Fibroblast of peridontal ligament (primary cell): ENCODE results near the gene LILRA1.
"Not testable (repeated sequence)": the region's sequence is repeated elsewhere in the genome, so short reads cannot be mapped to it uniquely, and the experiment has no call there.

Experiments used
- DNase-seq: peaks from one replicate; pipeline ENCODE4 v3.0.0-alpha.2; 2010; ENCODE audit errors: extremely low read depth

The LILRA1 gene

GRCh38 chr19:54577334-54577733 lies 16.1 kb upstream of the LILRA1 start:
- no peak for DNase-seq

GRCh38 chr19:54578268-54578667 lies 15.2 kb upstream of the LILRA1 start:
- DNase-seq, result not testable (repeated sequence)

DNA sequence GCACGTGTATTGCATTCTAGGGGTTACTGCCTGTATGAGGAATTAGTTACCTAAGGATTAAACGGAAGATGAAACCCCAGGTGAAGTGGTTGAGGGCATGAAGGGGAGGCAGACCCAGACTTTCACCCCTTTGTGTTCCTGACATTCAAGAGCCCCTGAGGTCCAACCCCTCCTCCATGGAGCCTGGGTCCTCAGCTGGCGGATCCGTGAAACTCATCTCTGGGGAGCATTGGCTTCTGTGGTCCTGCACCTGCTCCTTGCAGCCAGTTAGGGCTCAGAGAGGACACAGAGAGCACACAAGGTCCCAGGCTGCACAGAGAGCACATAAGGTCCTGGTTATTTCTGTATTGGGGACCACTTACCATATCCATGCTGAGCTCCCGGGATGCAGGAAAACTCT lies 7.0 kb upstream of the LILRA1 start:
- DNase-seq, result no peak

DNA sequence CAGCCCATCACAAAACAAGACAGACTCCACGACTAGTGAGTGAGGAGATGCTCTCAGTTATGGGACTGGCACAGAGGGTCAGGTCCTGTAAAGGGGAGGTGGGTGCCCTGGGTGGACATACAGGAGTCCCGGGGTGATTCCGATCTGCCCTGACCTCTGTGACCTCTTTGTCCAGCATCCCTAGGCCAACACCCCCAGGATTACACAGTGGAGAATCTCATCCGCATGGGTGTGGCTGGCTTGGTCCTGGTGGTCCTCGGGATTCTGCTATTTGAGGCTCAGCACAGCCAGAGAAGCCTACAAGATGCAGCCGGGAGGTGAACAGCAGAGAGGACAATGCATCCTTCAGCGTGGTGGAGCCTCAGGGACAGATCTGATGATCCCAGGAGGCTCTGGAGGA lies 6.4 kb upstream of the LILRA1 start:
- no peak for DNase-seq

DNA sequence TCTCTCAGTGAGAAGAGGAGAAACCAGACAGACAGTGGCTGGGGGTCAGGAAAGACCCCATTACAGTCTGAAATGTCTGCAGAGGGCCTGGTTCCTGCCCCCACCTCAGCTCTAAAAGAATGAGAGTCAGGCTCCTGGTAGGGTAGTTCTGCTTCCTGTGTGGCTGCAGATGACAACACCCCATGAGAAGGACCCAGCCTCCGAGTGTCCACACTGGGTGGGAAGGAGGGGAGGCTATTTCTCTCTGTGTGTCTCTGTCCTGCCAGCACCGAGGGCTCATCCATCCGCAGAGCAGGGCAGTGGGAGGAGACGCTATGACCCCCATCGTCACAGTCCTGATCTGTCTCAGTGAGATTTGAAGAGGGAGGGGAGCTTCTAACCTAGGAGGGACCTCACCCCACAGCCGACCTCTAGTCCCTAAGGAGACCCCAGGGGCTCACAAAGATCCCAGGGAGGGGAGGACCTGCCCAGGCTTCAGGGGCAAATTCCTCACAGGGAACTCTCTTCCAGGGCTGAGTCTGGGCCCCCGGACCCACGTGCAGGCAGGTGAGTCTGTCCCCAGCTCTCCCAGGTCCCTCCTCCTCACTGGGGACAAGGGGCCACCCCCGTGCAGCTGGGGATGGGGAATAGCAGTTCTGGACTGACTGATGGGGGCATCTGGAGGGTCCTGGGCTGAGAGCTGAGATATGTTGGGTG lies 647 bp downstream of the LILRA1 start:
- not testable (repeated sequence) for DNase-seq

- DNase-seq, result no peak
Measured at GRCh38 chr19:54594737-54595136, 1.3 kb downstream of the LILRA1 start.

DNA sequence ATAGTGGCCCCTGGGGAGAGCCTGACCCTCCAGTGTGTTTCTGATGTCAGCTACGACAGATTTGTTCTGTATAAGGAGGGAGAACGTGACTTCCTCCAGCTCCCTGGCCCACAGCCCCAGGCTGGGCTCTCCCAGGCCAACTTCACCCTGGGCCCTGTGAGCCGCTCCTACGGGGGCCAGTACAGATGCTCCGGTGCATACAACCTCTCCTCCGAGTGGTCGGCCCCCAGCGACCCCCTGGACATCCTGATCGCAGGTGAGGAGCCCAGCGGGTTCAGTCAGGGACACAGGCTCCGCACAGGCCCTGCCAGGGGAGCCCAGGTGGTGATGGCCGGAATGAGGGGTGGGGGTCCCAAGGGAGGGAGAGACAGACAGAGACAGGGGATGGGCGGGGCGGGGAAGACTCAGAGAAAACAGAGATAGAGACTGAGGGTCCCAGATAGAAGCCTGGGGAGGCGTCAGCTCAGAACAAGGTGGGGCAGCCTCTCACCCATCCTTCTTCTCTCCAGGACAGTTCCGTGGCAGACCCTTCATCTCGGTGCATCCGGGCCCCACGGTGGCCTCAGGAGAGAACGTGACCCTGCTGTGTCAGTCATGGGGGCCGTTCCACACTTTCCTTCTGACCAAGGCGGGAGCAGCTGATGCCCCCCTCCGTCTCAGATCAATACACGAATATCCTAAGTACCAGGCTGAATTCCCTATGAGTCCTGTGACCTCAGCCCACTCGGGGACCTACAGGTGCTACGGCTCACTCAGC lies 2.4 kb downstream of the LILRA1 start:
- not testable (repeated sequence) for DNase-seq

GRCh38 chr19:54600212-54600611 lies 6.8 kb downstream of the LILRA1 start:
- no peak for DNase-seq

- no peak for DNase-seq
Measured at GRCh38 chr19:54606230-54606629, 12.8 kb downstream of the LILRA1 start.

DNA sequence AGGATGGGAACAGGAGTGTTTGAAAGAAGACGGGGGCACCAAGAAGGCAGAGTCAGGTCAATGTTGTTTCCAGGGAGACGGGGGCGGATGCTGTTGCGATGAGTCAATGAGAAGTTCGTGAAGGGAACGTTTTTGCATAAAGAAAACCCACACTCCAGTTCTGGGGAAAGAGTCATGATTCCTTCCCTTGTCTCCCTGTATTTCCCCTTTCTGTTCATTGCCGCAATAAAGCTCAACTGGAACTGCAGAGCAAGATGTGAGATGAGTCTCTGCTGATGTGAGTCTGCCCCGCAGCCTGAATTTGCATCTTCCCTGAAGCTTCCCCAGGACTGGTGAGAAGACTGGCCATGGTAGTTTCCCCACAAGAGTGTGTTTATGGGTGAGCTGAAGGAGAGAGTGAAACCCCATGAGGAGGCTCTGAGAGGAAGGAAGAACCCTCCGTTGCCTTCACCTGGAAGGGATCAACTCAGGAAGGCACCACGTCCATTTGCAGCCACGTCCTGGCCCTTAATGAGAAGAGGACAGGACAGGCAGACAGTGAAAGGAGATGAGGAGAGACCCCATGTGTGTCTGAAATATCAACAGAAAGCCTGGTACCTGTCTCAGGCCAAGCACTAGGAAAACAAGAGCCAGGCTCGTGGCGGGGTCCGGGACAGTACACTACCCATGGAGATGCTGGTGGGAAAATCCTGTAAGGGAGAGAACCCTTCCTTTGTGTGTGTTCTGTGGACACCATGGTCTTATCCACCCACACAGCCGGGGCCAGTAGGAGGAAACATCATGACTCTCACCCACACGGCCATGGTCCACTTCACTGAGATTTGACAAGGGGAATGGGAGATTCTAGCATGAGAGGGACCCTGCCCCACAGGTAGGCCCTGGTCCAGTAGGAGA lies 13.7 kb downstream of the LILRA1 start:
- no peak for DNase-seq

GRCh38 chr19:54607785-54608150 lies 14.3 kb downstream of the LILRA1 start:
- no peak for DNase-seq

DNA sequence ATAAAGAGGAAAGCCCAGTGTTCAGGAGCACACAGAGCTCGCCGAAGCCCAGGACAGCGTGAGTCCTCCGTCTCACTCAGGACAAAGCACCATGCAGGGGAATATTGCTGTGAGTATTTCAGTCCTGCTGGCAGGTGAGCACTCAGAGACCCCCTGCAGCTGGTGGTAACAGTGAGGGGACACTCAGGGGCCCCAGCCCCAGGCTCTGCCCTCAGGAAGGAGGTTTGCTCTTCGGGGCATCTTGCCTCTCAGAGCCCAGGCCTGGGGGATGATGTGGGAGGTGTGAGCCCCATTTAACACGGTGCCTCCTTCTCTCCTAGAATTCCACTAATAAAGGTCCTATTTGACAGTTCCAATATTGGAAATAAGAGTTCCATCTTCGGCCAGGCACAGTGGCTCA lies 14.8 kb downstream of the LILRA1 start:
- DNase-seq, result no peak

GRCh38 chr19:54608792-54609191 lies 15.4 kb downstream of the LILRA1 start:
- DNase-seq, result no peak

GRCh38 chr19:54609356-54609791 lies 15.9 kb downstream of the LILRA1 start:
- no peak for DNase-seq

DNA sequence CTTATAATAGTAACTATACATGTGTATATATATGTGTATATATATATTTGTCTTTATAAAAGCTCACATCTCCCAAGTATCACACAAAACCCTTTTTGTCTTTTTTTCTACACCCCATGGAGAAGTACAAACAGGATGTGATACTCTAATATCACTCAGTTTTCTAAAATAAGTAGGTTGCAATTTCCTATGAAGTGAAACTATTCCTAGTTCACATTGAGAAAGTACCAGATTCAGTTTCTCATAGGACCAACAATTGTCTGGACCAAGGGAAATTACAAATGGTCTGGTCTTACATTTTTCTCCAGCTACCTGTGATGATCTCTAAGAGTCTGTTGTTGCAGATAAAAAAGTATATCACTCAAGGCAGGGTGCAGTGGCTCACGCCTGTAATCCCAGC lies 19.0 kb downstream of the LILRA1 start:
- no peak for DNase-seq

GRCh38 chr19:54614726-54615125 lies 21.3 kb downstream of the LILRA1 start:
- no peak for DNase-seq

- no peak for DNase-seq
Measured at GRCh38 chr19:54616057-54616456, 22.6 kb downstream of the LILRA1 start.

DNA sequence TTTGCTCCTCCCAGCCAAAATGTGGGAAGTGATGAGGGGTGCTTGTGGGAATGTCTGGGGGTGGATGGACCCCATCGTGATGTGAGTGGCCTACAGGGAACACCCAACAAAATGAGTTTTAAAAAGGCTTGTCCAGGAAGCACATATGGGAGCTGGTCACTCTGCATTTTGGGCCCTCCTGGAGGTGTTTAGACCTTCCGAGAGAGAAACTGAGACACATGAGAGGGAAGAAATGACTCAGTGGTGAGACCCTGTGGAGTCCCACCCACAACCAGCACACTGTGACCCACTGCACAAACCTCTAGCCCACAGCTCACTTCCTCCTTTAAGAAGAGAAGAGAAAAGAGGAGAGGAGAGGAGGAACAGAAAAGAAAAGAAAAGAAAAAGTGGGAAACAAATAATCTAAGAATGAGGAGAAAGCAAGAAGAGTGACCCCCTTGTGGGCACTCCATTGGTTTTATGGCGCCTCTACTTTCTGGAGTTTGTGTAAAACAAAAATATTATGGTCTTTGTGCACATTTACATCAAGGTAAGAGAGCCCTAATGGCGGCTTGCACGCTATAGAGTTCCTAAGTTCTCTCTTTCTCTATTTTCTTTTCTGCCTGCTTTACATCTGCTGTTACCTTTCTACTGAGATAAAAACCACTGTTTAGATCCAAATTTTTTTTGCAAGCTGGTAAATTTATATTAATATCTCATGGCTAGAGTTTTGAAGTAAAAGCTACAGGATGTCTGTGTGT lies 23.6 kb downstream of the LILRA1 start:
- DNase-seq, result no peak

- DNase-seq, result no peak
Measured at GRCh38 chr19:54620464-54620863, 27.0 kb downstream of the LILRA1 start.

DNA sequence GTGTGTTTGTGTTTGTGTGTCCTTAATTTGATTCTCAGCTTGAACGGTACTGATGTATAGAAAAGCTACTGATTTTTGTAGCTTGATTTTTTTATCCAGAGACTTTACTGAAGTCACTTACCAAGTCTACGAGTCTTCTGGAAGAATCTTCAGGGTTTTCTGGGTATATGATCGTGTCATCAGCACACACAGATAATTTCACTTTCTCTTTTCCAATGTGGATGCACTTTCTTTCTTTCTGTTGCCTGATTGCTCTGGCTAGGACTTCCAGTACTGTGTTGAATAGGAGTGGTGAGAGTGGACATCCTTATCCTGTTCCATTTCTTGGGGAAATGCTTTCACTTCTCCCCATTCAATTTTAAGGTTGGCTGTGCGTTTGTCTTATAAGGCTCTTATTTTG lies 29.0 kb downstream of the LILRA1 start:
- DNase-seq, result no peak

GRCh38 chr19:54624234-54624633 lies 30.8 kb downstream of the LILRA1 start:
- DNase-seq, result not testable (repeated sequence)
